SK-N-SH (cell line): ENCODE measurements around the gene PLCH1. TPM values are rescaled to one million over a fixed set of nuclear protein-coding genes. Genes with fewer than 3 reads are reported as not detected.

Experiments
- CTCF ChIA-PET: fragments of 300-600, 350-600 bp; formaldehyde crosslinking; extraction: SDS; loops from one replicate; lab custom pipeline; 2021; lab: Yijun Ruan, JAX
- POLR2A ChIA-PET: fragments of 350-600 bp; sonication (Branson Sonifier 250); formaldehyde crosslinking; extraction: SDS; loops from one replicate; lab custom pipeline; 2020; ENCODE audit warnings: antibody characterized with exemption, inconsistent platforms; lab: Yijun Ruan, JAX
- DNase-seq: peaks from one replicate; pipeline ENCODE4 v3.0.0; 2012
- H2AFZ ChIP-seq: fragments of 200-600 bp; sonication (generic); 2 replicates; pipeline ENCODE4 v1.8.1; 2016; ENCODE audit warnings: antibody characterized with exemption, mild to moderate bottlenecking, low read depth
- H3F3A ChIP-seq: fragments of 200-600 bp; sonication (generic); replicated peaks from 2 replicates; pipeline ENCODE3; 2016; ENCODE audit warnings: antibody characterized with exemption, mild to moderate bottlenecking; ENCODE audit not compliant: insufficient read depth
- H3K27ac ChIP-seq, 2 experiments: fragments of 200-500 bp in 1 of 2; fragments of 200-600 bp in 1 of 2; sonication (Bioruptor generic) in 1 of 2; sonication (generic), shearing (Covaris generic) in 1 of 2; 2 replicates each; pipeline versions ENCODE4 v1.5.1 to v1.6.1; 2014 to 2016; ENCODE audit warnings: low read depth in 2 of 2, inconsistent platforms in 1 of 2, low read length in 1 of 2, mild to moderate bottlenecking in 1 of 2, mixed read lengths in 1 of 2
- H3K27me3 ChIP-seq: fragments of 200-600 bp; sonication (generic), shearing (Covaris generic); 2 replicates; pipeline ENCODE4 v1.6.1; 2016; ENCODE audit warnings: mixed run types; ENCODE audit not compliant: insufficient read depth
- H3K36me3 ChIP-seq, 2 experiments: fragments of 200-500 bp in 1 of 2; fragments of 200-600 bp in 1 of 2; sonication (Bioruptor generic) in 1 of 2; sonication (generic) in 1 of 2; replicated peaks in 1 of 2; 2 replicates each; pipeline versions ENCODE3 to v1.5.1; 2014 to 2016; ENCODE audit warnings: low read length in 1 of 2, mild to moderate bottlenecking in 1 of 2; ENCODE audit not compliant: insufficient read depth in 2 of 2, control insufficient read depth in 1 of 2
- H3K4me1 ChIP-seq, 2 experiments: fragments of 200-500 bp in 1 of 2; fragments of 200-600 bp in 1 of 2; sonication (Bioruptor generic) in 1 of 2; sonication (generic), shearing (Covaris generic) in 1 of 2; 2 replicates each; pipeline versions ENCODE4 v1.5.1 to v1.6.1; 2014 to 2016; ENCODE audit warnings: low read depth in 1 of 2, low read length in 1 of 2, mixed run types in 1 of 2; ENCODE audit not compliant: insufficient read depth in 2 of 2, control insufficient read depth in 1 of 2
- H3K4me2 ChIP-seq: fragments of 200-600 bp; sonication (generic), shearing (Covaris generic); 2 replicates; pipeline ENCODE4 v1.6.1; 2017; ENCODE audit warnings: mixed run types
- H3K4me3 ChIP-seq, 2 experiments: fragments of 200-500 bp in 1 of 2; fragments of 200-600 bp in 1 of 2; sonication (Bioruptor generic) in 1 of 2; sonication (generic), shearing (Covaris generic) in 1 of 2; 2 replicates each; pipeline versions ENCODE4 v1.5.1 to v1.8.1; 2014 to 2016; ENCODE audit warnings: low read depth in 2 of 2, inconsistent platforms in 1 of 2, low read length in 1 of 2, mild to moderate bottlenecking in 1 of 2, mixed read lengths in 1 of 2, moderate library complexity in 1 of 2
- H3K79me2 ChIP-seq: fragments of 200-600 bp; sonication (generic); 2 replicates; pipeline ENCODE4 v1.8.1; 2017; ENCODE audit warnings: mild to moderate bottlenecking; ENCODE audit not compliant: insufficient read depth
- H3K9ac ChIP-seq: fragments of 200-600 bp; sonication (generic); 2 replicates; pipeline ENCODE4 v1.6.1; 2017; ENCODE audit warnings: mixed run types
- H3K9me2 ChIP-seq: fragments of 200-600 bp; sonication (generic); 2 replicates; pipeline ENCODE4 v1.6.1; 2017; ENCODE audit warnings: mixed run types
- H3K9me3 ChIP-seq: fragments of 200-600 bp; sonication (generic); 2 replicates; pipeline ENCODE4 v1.6.1; 2017; ENCODE audit warnings: mixed run types, mild to moderate bottlenecking, moderate library complexity
- H4K20me1 ChIP-seq: fragments of 200-600 bp; sonication (generic); 2 replicates; pipeline ENCODE4 v1.6.1; 2017; ENCODE audit warnings: mild to moderate bottlenecking, mixed run types; ENCODE audit not compliant: insufficient read depth
- CHD2 ChIP-seq: fragments of 150-350 bp; IDR thresholded peaks from 2 replicates; pipeline ENCODE4 v1.6.1; 2018; ENCODE audit warnings: low read length; ENCODE audit not compliant: partially characterized antibody
- ELF1 ChIP-seq: IDR thresholded peaks from 2 replicates; pipeline ENCODE4 v1.4.0; 2012
- EP300 ChIP-seq, 2 experiments: IDR thresholded peaks; 2 replicates each; pipeline versions ENCODE4 v1.4.0 to v1.6.1; 2012; ENCODE audit warnings: borderline replicate concordance in 1 of 2, low read depth in 1 of 2, low read length in 1 of 2
- GATA2 ChIP-seq: sonication (generic); formaldehyde crosslinking; IDR thresholded peaks from 2 replicates; pipeline ENCODE4 v1.5.0; 2020; ENCODE audit warnings: mild to moderate bottlenecking, missing genetic modification reagents
- JUND ChIP-seq: IDR thresholded peaks from 2 replicates; pipeline ENCODE4 v1.4.0; 2012
- MAX ChIP-seq: IDR thresholded peaks from 2 replicates; pipeline ENCODE4 v1.4.0; 2012; ENCODE audit warnings: low read depth
- NFIC ChIP-seq: IDR thresholded peaks from 2 replicates; pipeline ENCODE4 v1.4.0; 2012; ENCODE audit warnings: borderline replicate concordance
- RFX5 ChIP-seq: IDR thresholded peaks from 2 replicates; pipeline ENCODE4 v1.6.1; 2012; ENCODE audit warnings: mild to moderate bottlenecking, improper control_type of control experiment, low read length
- SIN3A ChIP-seq: IDR thresholded peaks from 2 replicates; pipeline ENCODE4 v1.6.1; 2012; ENCODE audit warnings: low read depth, mild to moderate bottlenecking, low read length, moderate library complexity, borderline replicate concordance
- SMC3 ChIP-seq: IDR thresholded peaks from 2 replicates; pipeline ENCODE4 v1.6.1; 2012; ENCODE audit warnings: low read depth, low read length, improper control_type of control experiment
- TAF1 ChIP-seq: IDR thresholded peaks from 2 replicates; pipeline ENCODE4 v1.6.1; 2012; ENCODE audit warnings: low read depth, mild to moderate bottlenecking, low read length, moderate library complexity, borderline replicate concordance
- TCF12 ChIP-seq: IDR thresholded peaks from 2 replicates; pipeline ENCODE4 v1.4.0; 2012
- TEAD4 ChIP-seq: IDR thresholded peaks from 2 replicates; pipeline ENCODE4 v1.4.0; 2012; ENCODE audit warnings: mild to moderate bottlenecking, borderline replicate concordance; ENCODE audit not compliant: insufficient read depth
- ZBTB33 ChIP-seq: IDR thresholded peaks from 2 replicates; pipeline ENCODE4 v1.4.0; 2012; ENCODE audit warnings: low read depth, borderline replicate concordance
- WGBS: methylation state at CpG from one replicate; pipeline ENCODE4 v1.1.6; 2017; ENCODE audit warnings: low lambda C conversion rate; 5-methylcytosine and 5-hydroxymethylcytosine counted together
- polyA plus RNA-seq, 3 experiments: library from polyadenylated mRNA; depleted of rRNA; stranded (reverse); fragments of >200 nt; gene quantifications; 2 replicates each; pipeline ENCODE4 v1.2.3, GENCODE V29; 2012
- TF ChIP-seq, protein P1 (sequence below): fragments of 150-350 bp; IDR thresholded peaks from 2 replicates; pipeline ENCODE4 v1.6.1; 2017; ENCODE audit warnings: antibody characterized with exemption, low read length, low read depth, borderline replicate concordance
- TF ChIP-seq, protein P2 (sequence below): IDR thresholded peaks from 2 replicates; pipeline ENCODE4; 2012

The PLCH1 gene
- polyA plus RNA-seq, 1 of the 3 experiments (the other 2 are of a cell fraction): 0.26 TPM

DNA sequence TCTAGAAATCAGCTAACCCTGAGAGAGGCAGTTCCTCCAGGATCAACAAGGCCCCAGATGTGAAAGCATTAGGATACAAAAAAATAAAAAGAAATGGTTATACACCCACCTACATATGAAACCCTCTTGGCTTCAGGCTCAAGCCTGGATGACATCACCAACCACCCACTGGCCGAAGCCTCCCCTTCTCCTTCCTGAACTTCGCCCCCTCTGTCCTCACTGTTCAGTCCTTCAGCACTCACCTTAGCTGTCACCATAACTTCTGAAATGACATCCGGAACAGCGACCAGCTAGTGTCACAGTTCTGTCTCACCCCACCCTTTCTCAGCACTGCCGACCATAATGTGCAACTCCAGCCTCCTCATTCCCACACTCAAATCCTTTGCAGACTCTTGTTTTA lies 98.7 kb downstream of the PLCH1 start:
- H3K27ac ChIP-seq: no peak overlapping the region
- H2AFZ ChIP-seq: no peak overlapping the region
- H3K4me2 ChIP-seq: no peak overlapping the region
- no peaks in the 10 kb centered on the region for H3K36me3 ChIP-seq
- no peaks in the 10 kb centered on the region for H3K27me3 ChIP-seq
- H3K79me2 ChIP-seq: no peaks in the 10 kb centered on the region
- no peaks in the 10 kb centered on the region; a peak in 1 of 4 replicates for H3K4me1 ChIP-seq
- no peak overlapping the region for H3K4me3 ChIP-seq
- ChIA-PET POLR2A (no interaction called here), CTCF (no interaction called here)
- no peak overlapping the region for H3K9ac ChIP-seq
- no peak for DNase-seq
- TF ChIP-seq SIN3A: no peak
- no peak for TF ChIP-seq MAX
- TF ChIP-seq TAF1: no peak
- no peak for TF ChIP-seq CHD2
- no peaks in the 10 kb centered on the region for H3K9me2 ChIP-seq
- H4K20me1 ChIP-seq: no peaks in the 10 kb centered on the region
- H3F3A ChIP-seq: no peaks in the 10 kb centered on the region
- no peaks in the 10 kb centered on the region for H3K9me3 ChIP-seq
- WGBS: 73% methylated on average over 5 of the region's 5 CpGs

DNA sequence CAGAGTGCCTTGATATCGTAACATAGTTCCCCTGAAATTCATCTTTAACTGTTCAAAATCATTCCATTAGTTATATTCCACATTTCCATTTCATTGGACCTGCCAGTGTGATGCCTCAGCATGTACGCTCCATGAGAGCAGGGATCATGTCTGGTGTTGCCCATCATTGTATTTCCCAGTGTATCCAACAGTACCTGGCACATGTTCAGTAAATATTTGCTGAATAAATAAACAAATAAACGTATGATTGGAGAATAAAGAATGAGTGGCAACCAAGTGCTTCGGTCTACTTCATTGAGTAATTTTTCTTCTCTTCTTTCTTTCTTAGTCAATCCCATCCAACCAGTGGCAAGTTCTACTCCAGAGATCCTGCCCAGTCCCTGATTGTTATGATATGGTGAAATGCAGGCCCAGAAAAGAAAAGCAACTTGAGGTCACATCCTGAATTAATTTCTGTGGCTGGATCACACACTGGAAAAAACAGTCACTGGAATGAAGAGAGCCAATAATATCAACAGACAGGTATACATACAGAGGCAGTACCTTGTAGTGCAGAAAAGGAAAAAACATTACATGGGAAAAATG lies 101.2 kb downstream of the PLCH1 start:
- no peak overlapping the region for H3K9ac ChIP-seq
- DNase-seq: no peak
- POLR2A ChIA-PET: no interaction called here
- H3K79me2 ChIP-seq: no peaks in the 10 kb centered on the region
- H4K20me1 ChIP-seq: no peaks in the 10 kb centered on the region
- no peak overlapping the region for H2AFZ ChIP-seq
- H3K4me2 ChIP-seq: no peak overlapping the region
- CTCF ChIA-PET: no interaction called here
- no peak overlapping the region for H3K4me3 ChIP-seq
- WGBS: 52% methylated on average over 4 of the region's 4 CpGs
- no peaks in the 10 kb centered on the region for H3K9me2 ChIP-seq
- no peaks in the 10 kb centered on the region for H3K9me3 ChIP-seq
- no peaks in the 10 kb centered on the region; a peak in 1 of 4 replicates for H3K4me1 ChIP-seq
- H3K36me3 ChIP-seq: no peaks in the 10 kb centered on the region
- no peaks in the 10 kb centered on the region for H3F3A ChIP-seq
- TF ChIP-seq RFX5 (no peak), ZBTB33 (no peak), TEAD4 (no peak), CHD2 (no peak), EP300 (IDR thresholded peaks at IDR 0.05; ENCODE audit: borderline replicate concordance in 1 of 2, low read depth in 1 of 2, low read length in 1 of 2) (no peak), JUND (no peak), SMC3 (no peak), TCF12 (no peak), GATA2 (CRISPR knock-in tag) (no peak), TAF1 (no peak), ELF1 (no peak), NFIC (no peak)
- TF ChIP-seq, protein P1, sequence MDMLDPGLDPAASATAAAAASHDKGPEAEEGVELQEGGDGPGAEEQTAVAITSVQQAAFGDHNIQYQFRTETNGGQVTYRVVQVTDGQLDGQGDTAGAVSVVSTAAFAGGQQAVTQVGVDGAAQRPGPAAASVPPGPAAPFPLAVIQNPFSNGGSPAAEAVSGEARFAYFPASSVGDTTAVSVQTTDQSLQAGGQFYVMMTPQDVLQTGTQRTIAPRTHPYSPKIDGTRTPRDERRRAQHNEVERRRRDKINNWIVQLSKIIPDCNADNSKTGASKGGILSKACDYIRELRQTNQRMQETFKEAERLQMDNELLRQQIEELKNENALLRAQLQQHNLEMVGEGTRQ: no peak
- TF ChIP-seq, protein P2, sequence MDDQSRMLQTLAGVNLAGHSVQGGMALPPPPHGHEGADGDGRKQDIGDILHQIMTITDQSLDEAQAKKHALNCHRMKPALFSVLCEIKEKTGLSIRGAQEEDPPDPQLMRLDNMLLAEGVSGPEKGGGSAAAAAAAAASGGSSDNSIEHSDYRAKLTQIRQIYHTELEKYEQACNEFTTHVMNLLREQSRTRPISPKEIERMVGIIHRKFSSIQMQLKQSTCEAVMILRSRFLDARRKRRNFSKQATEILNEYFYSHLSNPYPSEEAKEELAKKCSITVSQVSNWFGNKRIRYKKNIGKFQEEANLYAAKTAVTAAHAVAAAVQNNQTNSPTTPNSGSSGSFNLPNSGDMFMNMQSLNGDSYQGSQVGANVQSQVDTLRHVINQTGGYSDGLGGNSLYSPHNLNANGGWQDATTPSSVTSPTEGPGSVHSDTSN: no peak
- TF ChIP-seq, all 33 proteins: peak for 0
- Histone ChIP-seq H3K27ac (no peak overlapping the region), H3K27me3 (no peaks in the 10 kb centered on the region)
